Natural killer cell (primary cell): ENCODE results near the gene IL17REL. TPM values are rescaled to one million over a fixed set of nuclear protein-coding genes. Genes with fewer than 3 reads are reported as not detected.

Source experiments
- ATAC-seq, 3 donors: fragments of 150-1000 bp in 2 of 3; fragments of 200-7000 bp in 1 of 3; cut with Tn5 transposase; 1 replicate in 1 of 3; 2 replicates in 2 of 3; pipeline ENCODE4 v1.10.0; 2021; ENCODE audit warnings: mild to moderate bottlenecking in 2 of 3, moderate library complexity in 2 of 3
- DNase-seq, 2 donors: peaks; one replicate each; pipeline versions ENCODE4 v3.0.0 to v3.0.0-alpha.2; 2013 to 2021; ENCODE audit warnings: mixed read lengths in 1 of 2
- H3K27ac ChIP-seq: one replicate; pipeline ENCODE4 v1.5.1; 2013; ENCODE audit warnings: mild to moderate bottlenecking, low read length
- H3K27me3 ChIP-seq: one replicate; pipeline ENCODE4 v1.6.1; 2013; ENCODE audit warnings: low read length; ENCODE audit not compliant: control insufficient read depth, insufficient read depth
- H3K36me3 ChIP-seq: one replicate; pipeline ENCODE4 v1.6.1; 2013; ENCODE audit warnings: low read length; ENCODE audit not compliant: control insufficient read depth, insufficient read depth
- H3K4me1 ChIP-seq: one replicate; pipeline ENCODE4 v1.6.1; 2013; ENCODE audit warnings: low read length; ENCODE audit not compliant: control insufficient read depth, insufficient read depth
- H3K4me3 ChIP-seq: one replicate; pipeline ENCODE4 v1.5.1; 2013; ENCODE audit warnings: low read length
- H3K9me3 ChIP-seq: one replicate; pipeline ENCODE4 v1.6.1; 2013; ENCODE audit warnings: low read length; ENCODE audit not compliant: control insufficient read depth, insufficient read depth
- H3K27ac Mint-ChIP-seq, 2 donors: one replicate each; pipeline ENCODE4 v1.8.0; 2022; ENCODE audit warnings: mild to moderate bottlenecking in 2 of 2, mixed read lengths in 2 of 2, moderate library complexity in 1 of 2
- H3K27me3 Mint-ChIP-seq, 2 donors: one replicate each; pipeline ENCODE4 v1.8.0; 2022; ENCODE audit warnings: low read depth in 2 of 2, mixed read lengths in 2 of 2
- H3K36me3 Mint-ChIP-seq: one replicate; pipeline ENCODE4 v1.8.0; 2022; ENCODE audit warnings: mixed read lengths
- H3K4me1 Mint-ChIP-seq, 2 donors: one replicate each; pipeline ENCODE4 v1.8.0; 2022; ENCODE audit warnings: mixed read lengths in 2 of 2
- H3K4me3 Mint-ChIP-seq: one replicate; pipeline ENCODE4 v1.8.0; 2022; ENCODE audit warnings: mild to moderate bottlenecking, moderate library complexity, mixed read lengths
- H3K9me3 Mint-ChIP-seq, 2 donors: one replicate each; pipeline ENCODE4 v1.8.0; 2022; ENCODE audit warnings: mixed read lengths in 2 of 2
- CTCF ChIP-seq: fragments of 200-600 bp; IDR thresholded peaks from one replicate; pipeline ENCODE4 v1.8.0; 2022; ENCODE audit warnings: antibody characterized with exemption
- WGBS: methylation state at CpG from one replicate; pipeline ENCODE4 v1.1.7; 2013; ENCODE audit warnings: missing lambda C conversion rate; ENCODE audit not compliant: insufficient coverage; 5-methylcytosine and 5-hydroxymethylcytosine counted together
- intact Hi-C: fragments of 100-400 bp; cut with micrococcal nuclease; formaldehyde crosslinking; loops from one replicate; pipeline ENCODE4 v1.14.2; 2022
- total RNA-seq, 4 donors: library from RNA; stranded (reverse); fragments of 120-200 nt in 1 of 4; gene quantifications; one replicate each; pipeline versions ENCODE4 v1.2.3 to v1.2.4, GENCODE V29; 2013 to 2022

The IL17REL gene
- total RNA-seq, 3 donors from 2014 or later (not counting 1 experiment from before 2014, with no cell fraction given), result not detected

GRCh38 chr22:50039669-50040443 lies 27.3 kb upstream of the IL17REL start:
- H3K27me3 Mint-ChIP-seq, result peaks cover 16 to 21% of the 10 kb centered on the region in 2 donors
- H3K27ac Mint-ChIP-seq, result no peak overlapping the region
- peaks cover 7 to 8% of the 10 kb centered on the region in 2 donors for H3K4me1 Mint-ChIP-seq
- ATAC-seq, result no peak
- H3K36me3 Mint-ChIP-seq, result peaks cover 7% of the 10 kb centered on the region
- intact Hi-C loops, result no loop called here
- Histone ChIP-seq H3K9me3 (peaks cover 4% of the 10 kb centered on the region), H3K27me3 (peaks cover 8% of the 10 kb centered on the region), H3K36me3 (no peaks in the 10 kb centered on the region), H3K4me1 (peaks cover 20% of the 10 kb centered on the region), H3K4me3 (no peak overlapping the region), H3K27ac (no peak overlapping the region)
- no peak overlapping the region for H3K4me3 Mint-ChIP-seq
- no peak for DNase-seq
- peaks cover 0 to 3% of the 10 kb centered on the region in 2 donors for H3K9me3 Mint-ChIP-seq
- WGBS, result 94% methylated on average over 29 of the region's 29 CpGs
- no peak for TF ChIP-seq CTCF

- intact Hi-C loops, result no loop called here
- no peak overlapping the region for H3K4me3 Mint-ChIP-seq
- no peaks in the 10 kb centered on the region for H3K4me1 Mint-ChIP-seq
- no peaks in the 10 kb centered on the region for H3K36me3 ChIP-seq
- H3K4me1 ChIP-seq, result peaks cover 14% of the 10 kb centered on the region
- peaks cover 8% of the 10 kb centered on the region for H3K27me3 ChIP-seq
- ATAC-seq, result no peak
- H3K27ac Mint-ChIP-seq, result no peak overlapping the region
- peaks cover 0 to 3% of the 10 kb centered on the region in 2 donors for H3K9me3 Mint-ChIP-seq
- H3K4me3 ChIP-seq, result no peak overlapping the region
- peaks cover 4% of the 10 kb centered on the region for H3K9me3 ChIP-seq
- H3K36me3 Mint-ChIP-seq, result peaks cover 7% of the 10 kb centered on the region
- H3K27me3 Mint-ChIP-seq, result peaks cover 0 to 4% of the 10 kb centered on the region in 2 donors
- H3K27ac ChIP-seq, result no peak overlapping the region
- 80% methylated on average over 23 of the region's 23 CpGs for WGBS
- no peak for TF ChIP-seq CTCF
- no peak for DNase-seq
Observed at GRCh38 chr22:50035976-50036724, 23.6 kb upstream of the IL17REL start.

- no peak overlapping the region for H3K4me3 Mint-ChIP-seq
- H3K27me3 ChIP-seq, result peaks cover 10% of the 10 kb centered on the region
- peaks cover 0 to 3% of the 10 kb centered on the region in 2 donors for H3K9me3 Mint-ChIP-seq
- H3K27ac ChIP-seq, result no peak overlapping the region
- no peaks in the 10 kb centered on the region for H3K4me1 Mint-ChIP-seq
- H3K36me3 Mint-ChIP-seq, result peaks cover 7% of the 10 kb centered on the region
- ATAC-seq (peak in 1 of 3 donors; percentile 21), DNase-seq (no peak)
- no peak overlapping the region for H3K4me3 ChIP-seq
- no peak for TF ChIP-seq CTCF
- H3K9me3 ChIP-seq, result peaks cover 4% of the 10 kb centered on the region
- H3K36me3 ChIP-seq, result no peaks in the 10 kb centered on the region
- 84% methylated on average over 24 of the region's 24 CpGs for WGBS
- no peak overlapping the region for H3K27ac Mint-ChIP-seq
- H3K27me3 Mint-ChIP-seq, result peaks cover 0 to 4% of the 10 kb centered on the region in 2 donors
- peaks cover 17% of the 10 kb centered on the region for H3K4me1 ChIP-seq
- intact Hi-C loops, result no loop called here
Observed at GRCh38 chr22:50035131-50035881, 22.7 kb upstream of the IL17REL start.
